Stimulated activated CD4-positive, alpha-beta T cell treated with anti-CD3 and anti-CD28 coated beads, Interleukin-15, amount 100 ng/mL, for 1 hour (primary cell): ENCODE data around the gene COL4A3.

Source experiments
- DNase-seq, 2 donors: peaks; one replicate each; pipeline ENCODE4 v3.0.0-alpha.2; 2020; ENCODE audit warnings: low read depth in 1 of 2, low spot score in 1 of 2

The COL4A3 gene

GRCh38 chr2:227287771-227288170, 123.3 kb downstream of the COL4A3 start:
- no peak for DNase-seq

GRCh38 chr2:227292314-227292713, 127.9 kb downstream of the COL4A3 start:
- no peak for DNase-seq

- DNase-seq: no peak
Observed at GRCh38 chr2:227293531-227293930, 129.1 kb downstream of the COL4A3 start.

- DNase-seq: no peak
Observed at GRCh38 chr2:227295806-227296205, 131.4 kb downstream of the COL4A3 start.

- no peak for DNase-seq
Observed at GRCh38 chr2:227296671-227297405, 132.4 kb downstream of the COL4A3 start.

- no peak for DNase-seq
Observed at GRCh38 chr2:227301523-227301922, 137.1 kb downstream of the COL4A3 start.

- DNase-seq: no peak
Observed at GRCh38 chr2:227308784-227309183, 144.4 kb downstream of the COL4A3 start.

GRCh38 chr2:227310756-227311110, 146.3 kb downstream of the COL4A3 start:
- DNase-seq: no peak

- DNase-seq: no peak
Observed at GRCh38 chr2:227311861-227312506, 147.6 kb downstream of the COL4A3 start.

- no peak for DNase-seq
Observed at GRCh38 chr2:227312579-227312978, 148.2 kb downstream of the COL4A3 start.

- DNase-seq: no peak
Observed at GRCh38 chr2:227313310-227313709, 148.9 kb downstream of the COL4A3 start.

GRCh38 chr2:227317834-227318233, 153.4 kb downstream of the COL4A3 start:
- DNase-seq: no peak

- DNase-seq: no peak
Observed at GRCh38 chr2:227320305-227321094, 156.1 kb downstream of the COL4A3 start.

GRCh38 chr2:227322530-227323205, 158.2 kb downstream of the COL4A3 start:
- DNase-seq: no peak

GRCh38 chr2:227323818-227324217, 159.4 kb downstream of the COL4A3 start:
- DNase-seq: no peak

- no peak for DNase-seq
Observed at GRCh38 chr2:227324642-227324994, 160.2 kb downstream of the COL4A3 start.

- DNase-seq: peak; percentile 83 to 87
Observed at GRCh38 chr2:227324995-227325838, 160.8 kb downstream of the COL4A3 start, which contains the start of gene MFF. Gene MFF, plus strand, starts transcription at chr2:227325251. Its CDS starts 5,415 bp downstream, at chr2:227330666.

- DNase-seq: no peak
Observed at GRCh38 chr2:227325839-227326195, 161.4 kb downstream of the COL4A3 start.

GRCh38 chr2:227326783-227327182, 162.4 kb downstream of the COL4A3 start:
- DNase-seq: no peak

- DNase-seq: no peak
Observed at GRCh38 chr2:227335713-227336112, 171.3 kb downstream of the COL4A3 start.

- DNase-seq: no peak
Observed at GRCh38 chr2:227337442-227337841, 173.0 kb downstream of the COL4A3 start.
